Memory B cell (primary cell): ENCODE data around the gene WDR43.

Source experiments
- ATAC-seq: fragments of 150-1000 bp; cut with Tn5 transposase; 2 replicates; pipeline ENCODE4 v1.10.0; 2021; ENCODE audit warnings: low read depth, mild to moderate bottlenecking, moderate library complexity
- DNase-seq, 2 donors: peaks; one replicate each; pipeline ENCODE4 v3.0.0; 2022; ENCODE audit warnings: low spot score in 2 of 2
- H3K27ac Mint-ChIP-seq: one replicate; pipeline ENCODE4 v1.8.0; 2022; ENCODE audit warnings: mild to moderate bottlenecking, moderate library complexity, mixed read lengths
- H3K27me3 Mint-ChIP-seq: one replicate; pipeline ENCODE4 v1.8.0; 2022; ENCODE audit warnings: mixed read lengths
- H3K36me3 Mint-ChIP-seq: one replicate; pipeline ENCODE4 v1.8.0; 2022; ENCODE audit warnings: mild to moderate bottlenecking, mixed read lengths
- H3K4me1 Mint-ChIP-seq: one replicate; pipeline ENCODE4 v1.8.0; 2022; ENCODE audit warnings: mixed read lengths
- H3K4me3 Mint-ChIP-seq: one replicate; pipeline ENCODE4 v1.8.0; 2022; ENCODE audit warnings: mild to moderate bottlenecking, moderate library complexity, mixed read lengths
- H3K9me3 Mint-ChIP-seq: one replicate; pipeline ENCODE4 v1.8.0; 2022; ENCODE audit warnings: mixed read lengths

The WDR43 gene, protein sequence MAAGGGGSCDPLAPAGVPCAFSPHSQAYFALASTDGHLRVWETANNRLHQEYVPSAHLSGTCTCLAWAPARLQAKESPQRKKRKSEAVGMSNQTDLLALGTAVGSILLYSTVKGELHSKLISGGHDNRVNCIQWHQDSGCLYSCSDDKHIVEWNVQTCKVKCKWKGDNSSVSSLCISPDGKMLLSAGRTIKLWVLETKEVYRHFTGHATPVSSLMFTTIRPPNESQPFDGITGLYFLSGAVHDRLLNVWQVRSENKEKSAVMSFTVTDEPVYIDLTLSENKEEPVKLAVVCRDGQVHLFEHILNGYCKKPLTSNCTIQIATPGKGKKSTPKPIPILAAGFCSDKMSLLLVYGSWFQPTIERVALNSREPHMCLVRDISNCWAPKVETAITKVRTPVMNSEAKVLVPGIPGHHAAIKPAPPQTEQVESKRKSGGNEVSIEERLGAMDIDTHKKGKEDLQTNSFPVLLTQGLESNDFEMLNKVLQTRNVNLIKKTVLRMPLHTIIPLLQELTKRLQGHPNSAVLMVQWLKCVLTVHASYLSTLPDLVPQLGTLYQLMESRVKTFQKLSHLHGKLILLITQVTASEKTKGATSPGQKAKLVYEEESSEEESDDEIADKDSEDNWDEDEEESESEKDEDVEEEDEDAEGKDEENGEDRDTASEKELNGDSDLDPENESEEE

GRCh38 chr2:28894470-28895188 is at the start of gene WDR43:
TSS of gene WDR43 (plus strand) at chr2:28894667. CDS start at chr2:28894699, 32 bp downstream.
- H3K4me3 Mint-ChIP-seq = peak within 1 kb of the TSS; percentile 95
- H3K27me3 Mint-ChIP-seq = no peaks in the 10 kb centered on the region
- peak; percentile 92 to 97 for DNase-seq
- peak within 1 kb of the TSS; percentile 91 for H3K27ac Mint-ChIP-seq
- H3K36me3 Mint-ChIP-seq = peaks cover 2% of the 10 kb centered on the region
- peaks cover 27% of the 10 kb centered on the region for H3K4me1 Mint-ChIP-seq
- peak; percentile 91 for ATAC-seq
- H3K9me3 Mint-ChIP-seq = no peaks in the 10 kb centered on the region

DNA sequence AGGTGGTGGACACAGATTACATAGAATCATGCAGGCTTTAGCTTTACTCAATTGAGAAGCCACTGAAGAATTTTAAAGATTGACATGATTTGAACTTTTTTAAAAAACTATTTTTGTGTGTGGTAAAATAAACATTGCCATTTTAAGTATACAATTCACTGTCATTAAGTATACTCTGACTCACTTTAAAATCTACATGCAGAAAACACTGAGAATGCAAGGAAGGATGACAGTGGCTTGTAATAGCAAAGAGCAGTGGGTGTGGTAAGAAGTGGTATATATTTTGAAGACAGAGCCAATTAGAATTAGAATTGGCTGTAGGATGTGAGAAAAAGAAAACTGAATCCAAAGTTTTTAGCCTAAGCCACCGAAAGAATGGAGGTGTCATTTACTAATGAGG is 39.3 kb upstream of the WDR43 start:
- peaks cover 2% of the 10 kb centered on the region for H3K4me1 Mint-ChIP-seq
- H3K9me3 Mint-ChIP-seq = no peaks in the 10 kb centered on the region
- H3K4me3 Mint-ChIP-seq = no peak overlapping the region
- no peak overlapping the region for H3K27ac Mint-ChIP-seq
- no peaks in the 10 kb centered on the region for H3K27me3 Mint-ChIP-seq
- DNase-seq = no peak
- ATAC-seq = no peak
- H3K36me3 Mint-ChIP-seq = peaks cover 17% of the 10 kb centered on the region

DNA sequence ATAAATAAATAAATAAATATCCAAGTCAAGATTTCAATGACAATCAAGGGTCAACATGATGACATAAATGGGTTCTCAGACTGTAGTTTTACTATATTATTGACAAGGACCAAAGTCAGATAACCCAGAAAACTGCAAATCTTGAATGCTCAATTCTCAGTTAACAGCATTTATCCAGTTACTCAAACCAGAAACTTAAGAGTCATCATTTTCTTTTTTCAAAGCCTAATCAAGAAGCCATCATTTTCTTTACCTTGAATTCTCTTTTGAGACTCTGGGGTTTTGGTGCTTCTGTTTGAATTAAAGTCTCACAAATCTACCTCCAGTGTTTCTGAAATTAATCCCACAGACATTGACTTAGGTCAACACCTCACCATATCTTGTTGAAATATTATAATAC is 38.5 kb upstream of the WDR43 start:
- no peaks in the 10 kb centered on the region for H3K27me3 Mint-ChIP-seq
- no peak overlapping the region for H3K4me3 Mint-ChIP-seq
- H3K27ac Mint-ChIP-seq = no peak overlapping the region
- ATAC-seq (no peak), DNase-seq (no peak)
- H3K4me1 Mint-ChIP-seq = peaks cover 6% of the 10 kb centered on the region
- H3K36me3 Mint-ChIP-seq = peaks cover 24% of the 10 kb centered on the region
- no peaks in the 10 kb centered on the region for H3K9me3 Mint-ChIP-seq

DNA sequence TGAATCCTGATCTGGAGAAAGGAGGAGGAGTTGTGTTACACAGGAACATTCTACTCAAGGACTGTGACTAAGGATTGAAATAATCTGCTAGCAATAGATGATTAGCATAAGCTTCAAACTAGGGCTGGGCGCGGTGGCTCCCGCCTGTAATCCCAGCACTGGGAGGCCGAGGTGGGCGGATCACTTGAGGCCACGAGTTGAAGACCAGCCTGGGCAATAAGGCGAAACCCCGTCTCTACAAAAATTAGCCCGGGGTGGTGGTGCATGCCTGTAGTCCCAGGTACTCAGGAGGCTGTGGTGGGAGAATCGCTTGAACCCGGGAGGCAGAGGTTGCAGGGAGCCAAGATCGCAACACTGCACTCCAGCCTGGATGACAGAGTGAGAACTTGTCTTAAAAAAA is 25.9 kb upstream of the WDR43 start:
- H3K27ac Mint-ChIP-seq = peak overlapping the region; percentile 65
- H3K27me3 Mint-ChIP-seq = no peaks in the 10 kb centered on the region
- no peak for ATAC-seq
- no peak for DNase-seq
- H3K36me3 Mint-ChIP-seq = peaks cover 14% of the 10 kb centered on the region
- peaks cover 27% of the 10 kb centered on the region for H3K4me1 Mint-ChIP-seq
- peak overlapping the region; percentile 71 for H3K4me3 Mint-ChIP-seq
- no peaks in the 10 kb centered on the region for H3K9me3 Mint-ChIP-seq

GRCh38 chr2:28869494-28870145 is 24.8 kb upstream of the WDR43 start:
- peak in 1 of 2 donors; percentile 5 for DNase-seq
- ATAC-seq = peak; percentile 6
- peaks cover 21% of the 10 kb centered on the region for H3K4me1 Mint-ChIP-seq
- H3K27me3 Mint-ChIP-seq = no peaks in the 10 kb centered on the region
- H3K4me3 Mint-ChIP-seq = peak overlapping the region; percentile 92
- H3K9me3 Mint-ChIP-seq = no peaks in the 10 kb centered on the region
- peaks cover 9% of the 10 kb centered on the region for H3K36me3 Mint-ChIP-seq
- H3K27ac Mint-ChIP-seq = peak overlapping the region; percentile 96

DNA sequence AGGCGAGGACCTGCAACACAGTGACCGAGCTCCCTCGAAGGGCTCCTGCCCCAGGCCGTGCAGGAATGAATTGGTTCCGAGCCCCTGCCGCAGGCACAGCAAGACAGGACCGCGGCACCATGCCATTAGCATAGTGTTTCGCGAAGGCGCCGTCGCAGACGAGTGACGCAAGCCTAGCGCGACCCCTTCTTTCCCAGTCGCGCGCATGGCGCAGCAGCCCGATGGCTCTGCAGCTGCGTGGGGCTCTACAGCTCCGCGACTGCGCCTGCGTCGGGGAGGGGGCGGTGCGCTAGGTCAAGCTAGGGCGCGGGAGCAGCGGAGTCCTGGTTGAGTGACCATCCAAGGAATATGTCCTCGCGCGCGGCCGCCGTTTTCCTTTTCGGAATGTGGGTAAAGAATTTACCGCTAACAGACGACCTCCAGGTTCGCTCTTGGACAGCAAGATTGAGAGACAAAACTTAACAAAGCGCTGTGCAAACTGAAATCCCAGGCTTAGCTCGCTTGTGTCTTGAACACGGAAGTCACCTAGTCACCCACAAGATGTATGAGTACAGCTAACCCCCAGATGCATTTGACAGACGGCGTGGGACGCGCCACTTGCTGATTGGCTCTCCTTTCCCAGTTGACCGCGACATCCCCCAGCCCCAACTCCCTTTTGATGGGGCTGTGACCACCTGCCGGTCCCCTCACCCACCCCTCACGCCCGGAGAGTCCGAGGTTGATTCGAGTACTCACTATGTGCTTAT is 24.1 kb upstream of the WDR43 start, which contains the start of gene TRMT61B:
Gene TRMT61B (minus strand): TSS at position 164 of the 746 bp plus-strand sequence. CDS start 32 bp downstream, at position 132.
- Mint-ChIP-seq H3K36me3 (peaks cover 5% of the 10 kb centered on the region), H3K4me3 (peak within 1 kb of the TSS; percentile 92), H3K27me3 (no peaks in the 10 kb centered on the region), H3K9me3 (no peaks in the 10 kb centered on the region), H3K27ac (peak within 1 kb of the TSS; percentile 96), H3K4me1 (peaks cover 17% of the 10 kb centered on the region)
- peak; percentile 91 for ATAC-seq
- DNase-seq = peak; percentile 95 to 98

GRCh38 chr2:28871620-28872019 is 22.8 kb upstream of the WDR43 start:
- Mint-ChIP-seq H3K36me3 (peaks cover 4% of the 10 kb centered on the region), H3K4me1 (peaks cover 14% of the 10 kb centered on the region), H3K9me3 (no peaks in the 10 kb centered on the region), H3K4me3 (no peak overlapping the region), H3K27ac (no peak overlapping the region), H3K27me3 (peaks cover 3% of the 10 kb centered on the region)
- no peak for DNase-seq
- no peak for ATAC-seq

GRCh38 chr2:28880193-28880592 is 14.3 kb upstream of the WDR43 start:
- no peaks in the 10 kb centered on the region for H3K36me3 Mint-ChIP-seq
- no peak for DNase-seq

GRCh38 chr2:28893488-28893887 is 979 bp upstream of the WDR43 start:
- no peak for ATAC-seq
- no peak overlapping the region for H3K4me3 Mint-ChIP-seq

More at GRCh38 chr2:28880193-28880592, 14.3 kb upstream of the WDR43 start:
- Mint-ChIP-seq H3K9me3 (no peaks in the 10 kb centered on the region), H3K4me3 (no peak overlapping the region), H3K27ac (no peak overlapping the region), H3K27me3 (peaks cover 10% of the 10 kb centered on the region), H3K4me1 (no peaks in the 10 kb centered on the region)
- ATAC-seq = no peak

GRCh38 chr2:28895189-28895893 is 874 bp downstream of the WDR43 start:
- peak overlapping the region; percentile 95 for H3K4me3 Mint-ChIP-seq
- DNase-seq (no peak), ATAC-seq (peak; percentile 10)
- H3K27me3 Mint-ChIP-seq = no peaks in the 10 kb centered on the region
- H3K4me1 Mint-ChIP-seq = peaks cover 27% of the 10 kb centered on the region
- peaks cover 2% of the 10 kb centered on the region for H3K36me3 Mint-ChIP-seq
- H3K9me3 Mint-ChIP-seq = no peaks in the 10 kb centered on the region
- H3K27ac Mint-ChIP-seq = peak overlapping the region; percentile 91

More at GRCh38 chr2:28893488-28893887, 979 bp upstream of the WDR43 start:
- DNase-seq = no peak
- Mint-ChIP-seq H3K27ac (no peak overlapping the region), H3K36me3 (peaks cover 2% of the 10 kb centered on the region), H3K4me1 (peaks cover 19% of the 10 kb centered on the region), H3K9me3 (no peaks in the 10 kb centered on the region), H3K27me3 (no peaks in the 10 kb centered on the region)

GRCh38 chr2:28896906-28897305 is 2.4 kb downstream of the WDR43 start:
- ATAC-seq (no peak), DNase-seq (no peak)
- Mint-ChIP-seq H3K4me3 (peak overlapping the region; percentile 12), H3K9me3 (no peaks in the 10 kb centered on the region), H3K27ac (no peak overlapping the region), H3K36me3 (peaks cover 3% of the 10 kb centered on the region), H3K4me1 (peaks cover 33% of the 10 kb centered on the region), H3K27me3 (no peaks in the 10 kb centered on the region)

GRCh38 chr2:28898048-28898447 is 3.6 kb downstream of the WDR43 start:
- DNase-seq = no peak
- Mint-ChIP-seq H3K36me3 (peaks cover 6% of the 10 kb centered on the region), H3K27me3 (no peaks in the 10 kb centered on the region), H3K4me1 (peaks cover 33% of the 10 kb centered on the region), H3K27ac (peak overlapping the region; percentile 8), H3K9me3 (no peaks in the 10 kb centered on the region), H3K4me3 (no peak overlapping the region)
- no peak for ATAC-seq
